ENCODE measurements around the gene HDHD5. TPM values are rescaled to one million over a fixed set of nuclear protein-coding genes. Genes with fewer than 3 reads are reported as not detected.

Gene HDHD5
- total RNA-seq, 1 experiment from 2014 or later = 59.4 TPM

DNA sequence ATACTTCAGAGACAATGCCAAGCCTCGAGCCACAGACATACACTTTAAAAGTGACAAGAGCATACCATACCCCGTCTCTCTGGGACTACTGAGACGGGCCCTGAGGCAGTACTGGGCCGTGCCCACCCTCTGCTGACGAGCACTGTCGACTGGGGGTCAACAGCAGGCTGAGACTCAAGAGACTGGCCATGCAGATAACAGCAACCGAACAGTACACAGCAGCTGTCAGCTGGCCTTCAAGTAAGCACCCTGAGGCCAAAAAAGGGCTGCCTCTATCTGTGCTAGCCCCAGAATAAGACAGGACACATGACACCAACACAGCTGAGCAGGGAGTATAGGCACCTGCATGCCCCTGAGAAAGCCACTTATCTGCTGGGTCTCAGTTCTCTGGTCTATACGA, 19.1 kb downstream of the HDHD5 start:
- Histone ChIP-seq H3K4me1 (ENCODE audit: insufficient read depth, low read length, poor library complexity, severe bottlenecking) (no peaks in the 10 kb centered on the region), H3K27ac (ENCODE audit: low read depth, low read length, poor library complexity, severe bottlenecking) (no peak overlapping the region), H3K36me3 (ENCODE audit: insufficient read depth, low read length, poor library complexity, severe bottlenecking) (peaks cover 47% of the 10 kb centered on the region), H3K4me3 (ENCODE audit: low read depth, low read length, poor library complexity, severe bottlenecking) (no peak overlapping the region), H3K9me3 (ENCODE audit: low read depth, low read length, poor library complexity, severe bottlenecking) (no peaks in the 10 kb centered on the region), H3K27me3 (replicated peaks; ENCODE audit: insufficient read depth, low read depth, low read length, poor library complexity) (no peaks in the 10 kb centered on the region)
- intact Hi-C loops (cut with micrococcal nuclease; ENCODE audit: unreplicated experiment) = no loop called here
- ChIA-PET POLR2A (ENCODE audit: low non-redundant PET) (no interaction called here), CTCF (no interaction called here)
- BruUV-seq (replicated peaks) = no TSS peak
- no peak for DNase-seq (ENCODE audit: low spot score)
- TF ChIP-seq, protein P1, sequence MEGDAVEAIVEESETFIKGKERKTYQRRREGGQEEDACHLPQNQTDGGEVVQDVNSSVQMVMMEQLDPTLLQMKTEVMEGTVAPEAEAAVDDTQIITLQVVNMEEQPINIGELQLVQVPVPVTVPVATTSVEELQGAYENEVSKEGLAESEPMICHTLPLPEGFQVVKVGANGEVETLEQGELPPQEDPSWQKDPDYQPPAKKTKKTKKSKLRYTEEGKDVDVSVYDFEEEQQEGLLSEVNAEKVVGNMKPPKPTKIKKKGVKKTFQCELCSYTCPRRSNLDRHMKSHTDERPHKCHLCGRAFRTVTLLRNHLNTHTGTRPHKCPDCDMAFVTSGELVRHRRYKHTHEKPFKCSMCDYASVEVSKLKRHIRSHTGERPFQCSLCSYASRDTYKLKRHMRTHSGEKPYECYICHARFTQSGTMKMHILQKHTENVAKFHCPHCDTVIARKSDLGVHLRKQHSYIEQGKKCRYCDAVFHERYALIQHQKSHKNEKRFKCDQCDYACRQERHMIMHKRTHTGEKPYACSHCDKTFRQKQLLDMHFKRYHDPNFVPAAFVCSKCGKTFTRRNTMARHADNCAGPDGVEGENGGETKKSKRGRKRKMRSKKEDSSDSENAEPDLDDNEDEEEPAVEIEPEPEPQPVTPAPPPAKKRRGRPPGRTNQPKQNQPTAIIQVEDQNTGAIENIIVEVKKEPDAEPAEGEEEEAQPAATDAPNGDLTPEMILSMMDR (conservative IDR thresholded peaks at IDR 0.05; ENCODE audit: low read depth, low read length) = no peak

DNA sequence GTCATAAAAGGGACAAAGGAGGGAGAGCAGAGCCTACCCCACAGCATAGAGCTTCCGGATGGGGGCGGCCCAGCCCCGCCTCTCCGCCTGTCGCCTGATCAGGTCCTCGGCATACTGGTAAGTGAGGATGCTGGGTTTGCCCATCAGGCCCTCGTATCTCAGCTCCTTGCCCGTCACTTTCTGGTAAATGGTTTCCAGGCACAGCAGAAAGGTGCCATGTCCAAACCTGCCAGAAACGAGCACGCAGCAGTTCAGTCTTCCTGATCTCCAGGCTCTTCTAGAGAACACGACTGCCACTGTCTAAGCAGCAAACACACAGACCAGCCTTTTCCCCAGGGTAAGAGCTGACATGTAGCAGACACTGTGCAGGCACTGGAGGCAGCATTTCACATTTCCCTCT, 20.6 kb downstream of the HDHD5 start:
- TF ChIP-seq, protein P1 (conservative IDR thresholded peaks at IDR 0.05; ENCODE audit: low read depth, low read length) = no peak
- no peak for TF ChIP-seq EZH2 (IDR thresholded peaks at IDR 0.05; ENCODE audit: borderline replicate concordance, low read depth, low read length, poor library complexity, severe bottlenecking)
- POLR2A ChIA-PET (ENCODE audit: low non-redundant PET) = no interaction called here
- H3K27me3 ChIP-seq (replicated peaks; ENCODE audit: insufficient read depth, low read depth, low read length, poor library complexity) = no peaks in the 10 kb centered on the region
- H3K9me3 ChIP-seq (ENCODE audit: low read depth, low read length, poor library complexity, severe bottlenecking) = no peaks in the 10 kb centered on the region
- CTCF ChIA-PET = no interaction called here
- H3K27ac ChIP-seq (ENCODE audit: low read depth, low read length, poor library complexity, severe bottlenecking) = no peak overlapping the region
- DNase-seq (ENCODE audit: low spot score) = no peak
- H3K4me1 ChIP-seq (ENCODE audit: insufficient read depth, low read length, poor library complexity, severe bottlenecking) = no peaks in the 10 kb centered on the region
- no peak overlapping the region for H3K4me3 ChIP-seq (ENCODE audit: low read depth, low read length, poor library complexity, severe bottlenecking)
- peaks cover 45% of the 10 kb centered on the region for H3K36me3 ChIP-seq (ENCODE audit: insufficient read depth, low read length, poor library complexity, severe bottlenecking)
- intact Hi-C loops (cut with micrococcal nuclease; ENCODE audit: unreplicated experiment) = no loop called here
- BruUV-seq (replicated peaks) = no TSS peak

DNA sequence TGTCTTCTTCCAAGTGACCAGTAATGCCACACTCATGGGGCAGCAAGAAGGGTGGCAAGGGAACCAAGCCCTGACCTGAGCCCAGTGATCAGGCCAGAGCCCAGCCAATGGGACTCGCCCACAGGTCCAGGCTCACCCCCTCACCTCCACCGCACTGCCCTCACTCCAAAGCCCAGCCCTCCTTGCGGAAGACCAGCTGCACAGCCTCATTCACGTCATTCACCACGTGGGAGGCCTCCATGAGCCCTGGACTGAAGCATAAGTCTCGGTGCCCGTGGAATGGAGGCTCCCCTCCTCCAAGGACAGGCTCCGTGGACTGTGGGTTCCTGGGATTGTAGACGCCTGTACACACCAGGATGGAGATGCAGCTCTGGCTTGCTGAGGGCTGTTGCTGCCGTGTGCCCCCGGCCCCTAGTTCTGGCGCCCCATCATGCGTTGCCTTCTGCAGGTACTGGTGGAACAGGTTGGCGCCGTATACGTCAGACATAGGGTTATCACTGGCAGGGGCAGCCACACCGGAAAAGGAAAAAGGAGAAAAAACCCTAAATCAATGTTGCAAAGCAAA, 21.1 kb downstream of the HDHD5 start:
- no peak for TF ChIP-seq EZH2 (IDR thresholded peaks at IDR 0.05; ENCODE audit: borderline replicate concordance, low read depth, low read length, poor library complexity, severe bottlenecking)
- TF ChIP-seq, protein P1 (conservative IDR thresholded peaks at IDR 0.05; ENCODE audit: low read depth, low read length) = no peak
- intact Hi-C loops (cut with micrococcal nuclease; ENCODE audit: unreplicated experiment) = no loop called here
- no peak for DNase-seq (ENCODE audit: low spot score)
- no peak overlapping the region for H3K27ac ChIP-seq (ENCODE audit: low read depth, low read length, poor library complexity, severe bottlenecking)
- TSS peak; percentile 58 for BruUV-seq (replicated peaks)
- no peaks in the 10 kb centered on the region for H3K4me1 ChIP-seq (ENCODE audit: insufficient read depth, low read length, poor library complexity, severe bottlenecking)
- H3K36me3 ChIP-seq (ENCODE audit: insufficient read depth, low read length, poor library complexity, severe bottlenecking) = peaks cover 39% of the 10 kb centered on the region
- no peaks in the 10 kb centered on the region for H3K9me3 ChIP-seq (ENCODE audit: low read depth, low read length, poor library complexity, severe bottlenecking)
- CTCF ChIA-PET = no interaction called here
- POLR2A ChIA-PET (ENCODE audit: low non-redundant PET) = no interaction called here
- H3K27me3 ChIP-seq (replicated peaks; ENCODE audit: insufficient read depth, low read depth, low read length, poor library complexity) = no peaks in the 10 kb centered on the region
- H3K4me3 ChIP-seq (ENCODE audit: low read depth, low read length, poor library complexity, severe bottlenecking) = no peak overlapping the region
